ENCODE measurements around the gene AQP12B.
"Not testable (repeated sequence)": the region's sequence is repeated elsewhere in the genome, so short reads cannot be mapped to it uniquely, and the experiment has no call there.

AQP12B gene, protein sequence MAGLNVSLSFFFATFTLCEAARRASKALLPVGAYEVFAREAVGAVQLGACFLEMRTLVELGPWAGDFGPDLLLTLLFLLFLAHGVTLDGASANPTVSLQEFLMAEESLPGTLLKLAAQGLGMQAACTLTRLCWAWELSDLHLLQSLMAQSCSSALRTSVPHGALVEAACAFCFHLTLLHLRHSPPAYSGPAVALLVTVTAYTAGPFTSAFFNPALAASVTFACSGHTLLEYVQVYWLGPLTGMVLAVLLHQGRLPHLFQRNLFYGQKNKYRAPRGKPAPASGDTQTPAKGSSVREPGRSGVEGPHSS

DNA sequence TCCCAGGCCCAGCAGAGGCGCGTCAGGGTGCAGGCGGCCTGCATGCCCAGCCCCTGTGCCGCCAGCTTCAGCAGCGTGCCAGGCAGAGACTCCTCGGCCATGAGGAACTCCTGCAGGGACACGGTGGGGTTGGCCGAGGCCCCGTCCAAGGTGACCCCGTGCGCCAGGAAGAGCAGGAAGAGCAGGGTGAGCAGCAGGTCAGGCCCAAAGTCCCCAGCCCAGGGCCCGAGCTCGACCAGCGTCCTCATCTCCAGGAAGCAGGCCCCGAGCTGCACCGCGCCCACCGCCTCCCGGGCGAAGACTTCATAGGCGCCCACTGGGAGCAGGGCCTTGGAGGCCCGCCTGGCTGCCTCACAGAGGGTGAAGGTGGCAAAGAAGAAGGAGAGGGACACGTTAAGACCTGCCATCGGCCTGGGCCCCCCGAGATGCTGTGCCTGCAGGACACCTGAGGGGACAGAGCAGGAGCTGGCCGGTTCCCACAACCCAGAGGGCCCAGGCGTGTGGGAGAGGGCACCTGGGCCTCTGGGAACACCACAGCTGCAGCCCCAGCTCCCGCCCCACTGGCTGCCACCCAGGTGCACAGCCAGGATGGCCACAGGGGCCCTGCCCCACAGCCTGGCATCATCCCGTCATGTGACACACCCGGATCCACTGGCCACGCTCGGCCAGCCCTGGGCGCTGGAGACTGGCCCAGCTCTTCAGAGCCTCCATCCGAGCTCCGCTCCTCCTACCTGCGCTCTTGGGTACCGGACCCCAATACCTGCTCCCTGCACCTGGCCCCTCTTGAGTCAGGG, at the start of gene AQP12B:
TSS of gene AQP12B (minus strand) at position 455 of the 794 bp plus-strand sequence. CDS start at position 407, 48 bp downstream.
- not testable (repeated sequence) for DNase-seq (ENCODE audit: low read depth, low spot score); H3K4me3 ChIP-seq; H3K36me3 ChIP-seq (ENCODE audit: insufficient read depth, low read length); H3K9ac ChIP-seq (ENCODE audit: insufficient read length); H3K9me3 ChIP-seq (ENCODE audit: low read depth, low read length); H3K27ac ChIP-seq

DNA sequence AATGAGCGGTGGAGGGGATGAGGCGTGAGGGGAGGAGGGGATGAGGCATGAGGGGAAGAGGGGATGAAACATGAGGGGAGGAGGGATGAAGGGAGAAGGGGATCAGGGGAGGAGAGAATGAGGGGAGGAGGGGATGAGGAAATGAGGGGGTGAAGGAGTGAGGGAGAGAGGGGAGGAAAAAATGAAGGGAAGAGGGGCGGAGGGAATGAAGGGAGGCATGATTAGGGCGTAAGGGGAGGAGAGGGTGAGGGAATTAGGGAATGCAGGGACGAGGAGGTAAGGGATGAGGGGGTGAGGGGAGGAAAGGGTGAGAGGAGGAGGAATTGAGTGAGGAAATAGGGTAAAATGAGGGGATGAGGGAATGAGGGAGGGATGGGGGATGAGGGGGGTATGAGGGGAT, 49.5 kb upstream of the AQP12B start:
- Histone ChIP-seq H3K9ac (ENCODE audit: insufficient read length) (no peak overlapping the region), H3K4me3 (no peak overlapping the region), H3K27ac (no peak overlapping the region), H3K36me3 (ENCODE audit: insufficient read depth, low read length) (no peaks in the 10 kb centered on the region), H3K9me3 (ENCODE audit: low read depth, low read length) (no peaks in the 10 kb centered on the region)
- TF ChIP-seq FOXP2 (optimal IDR thresholded peaks at IDR 0.05; ENCODE audit: control extremely low read depth, extremely low read length, insufficient read depth) (no peak), EZH2 (IDR thresholded peaks at IDR 0.05) (no peak), POLR2AphosphoS5 (IDR thresholded peaks at IDR 0.05; ENCODE audit: borderline replicate concordance, low read depth, low read length) (no peak)
- DNase-seq (ENCODE audit: low read depth, low spot score) = no peak

- Histone ChIP-seq H3K27ac (no peak overlapping the region), H3K9ac (ENCODE audit: insufficient read length) (no peak overlapping the region), H3K4me3 (no peak overlapping the region), H3K9me3 (ENCODE audit: low read depth, low read length) (no peaks in the 10 kb centered on the region), H3K36me3 (ENCODE audit: insufficient read depth, low read length) (no peaks in the 10 kb centered on the region)
- TF ChIP-seq EZH2 (IDR thresholded peaks at IDR 0.05) (no peak), POLR2AphosphoS5 (IDR thresholded peaks at IDR 0.05; ENCODE audit: borderline replicate concordance, low read depth, low read length) (no peak)
- no peak for DNase-seq (ENCODE audit: low read depth, low spot score)
Measured at GRCh38 chr2:240731178-240731545, 48.5 kb upstream of the AQP12B start.

DNA sequence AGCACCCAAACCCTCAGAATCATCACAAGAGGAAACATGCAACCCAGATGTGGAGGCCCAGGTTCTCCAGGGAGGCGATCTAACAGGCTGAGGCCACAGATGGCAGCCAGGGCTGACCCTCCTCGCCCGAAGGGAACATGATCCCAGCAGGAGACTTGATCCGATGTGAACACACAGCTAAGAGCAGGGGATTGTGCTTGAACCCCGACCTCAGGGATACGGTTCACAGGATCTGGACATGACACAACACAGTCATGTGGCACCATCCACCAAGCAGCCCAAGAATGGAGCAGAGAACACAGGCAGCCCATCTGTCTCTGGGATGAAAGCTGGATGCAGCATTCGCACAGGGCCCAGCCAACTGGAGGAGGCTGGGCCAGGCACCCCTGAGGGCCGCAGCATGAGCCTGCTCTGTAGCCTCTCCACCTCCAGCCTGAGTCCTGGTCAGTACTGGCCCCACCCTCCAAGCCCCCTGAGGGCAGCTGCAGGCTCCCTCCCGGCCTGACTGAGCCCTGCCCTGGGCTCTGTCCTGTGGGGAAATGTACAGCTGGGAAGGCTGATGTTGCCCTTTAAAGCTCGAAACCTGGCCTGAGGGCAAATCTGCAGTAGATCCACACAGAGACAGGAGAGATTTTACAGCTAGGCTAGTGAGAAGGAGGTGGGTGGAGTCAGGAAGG, 48.0 kb upstream of the AQP12B start:
- Histone ChIP-seq H3K9ac (ENCODE audit: insufficient read length) (no peak overlapping the region), H3K4me3 (no peak overlapping the region), H3K9me3 (ENCODE audit: low read depth, low read length) (no peaks in the 10 kb centered on the region), H3K27ac (no peak overlapping the region), H3K36me3 (ENCODE audit: insufficient read depth, low read length) (no peaks in the 10 kb centered on the region)
- TF ChIP-seq POLR2AphosphoS5 (IDR thresholded peaks at IDR 0.05; ENCODE audit: borderline replicate concordance, low read depth, low read length) = no peak
- no peak for TF ChIP-seq FOXP2 (optimal IDR thresholded peaks at IDR 0.05; ENCODE audit: control extremely low read depth, extremely low read length, insufficient read depth)
- no peak for TF ChIP-seq EZH2 (IDR thresholded peaks at IDR 0.05)
- no peak for DNase-seq (ENCODE audit: low read depth, low spot score)

- Histone ChIP-seq H3K4me3 (no peak overlapping the region), H3K27ac (no peak overlapping the region), H3K9me3 (ENCODE audit: low read depth, low read length) (no peaks in the 10 kb centered on the region), H3K9ac (ENCODE audit: insufficient read length) (no peak overlapping the region), H3K36me3 (ENCODE audit: insufficient read depth, low read length) (no peaks in the 10 kb centered on the region)
- DNase-seq (ENCODE audit: low read depth, low spot score) = no peak
- TF ChIP-seq POLR2AphosphoS5 (IDR thresholded peaks at IDR 0.05; ENCODE audit: borderline replicate concordance, low read depth, low read length) (no peak), FOXP2 (optimal IDR thresholded peaks at IDR 0.05; ENCODE audit: control extremely low read depth, extremely low read length, insufficient read depth) (no peak), EZH2 (IDR thresholded peaks at IDR 0.05) (no peak)
Measured at GRCh38 chr2:240728827-240729226, 46.1 kb upstream of the AQP12B start.

DNA sequence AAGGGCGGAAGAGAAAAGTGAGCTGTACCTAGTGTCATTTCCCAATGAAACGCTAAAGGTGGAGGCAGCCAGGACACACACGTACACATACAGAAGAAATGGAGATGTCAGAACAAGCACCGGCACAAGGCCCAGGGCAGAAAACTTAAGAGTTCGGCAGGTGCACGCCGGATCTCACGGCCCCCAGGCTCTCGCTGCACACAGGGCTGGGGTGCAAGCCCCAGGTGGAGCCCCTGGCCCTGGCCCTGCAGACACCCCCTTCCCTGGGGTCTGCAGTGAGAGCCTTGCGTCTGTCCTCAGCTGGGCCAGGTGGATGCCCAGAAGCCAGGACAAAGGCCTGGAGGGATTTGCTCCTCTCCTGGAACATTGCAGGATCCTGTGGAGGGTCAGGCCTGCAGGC, 45.7 kb upstream of the AQP12B start:
- Histone ChIP-seq H3K9ac (ENCODE audit: insufficient read length) (no peak overlapping the region), H3K4me3 (no peak overlapping the region), H3K9me3 (ENCODE audit: low read depth, low read length) (no peaks in the 10 kb centered on the region), H3K27ac (no peak overlapping the region), H3K36me3 (ENCODE audit: insufficient read depth, low read length) (no peaks in the 10 kb centered on the region)
- no peak for DNase-seq (ENCODE audit: low read depth, low spot score)
- TF ChIP-seq EZH2 (IDR thresholded peaks at IDR 0.05) (no peak), POLR2AphosphoS5 (IDR thresholded peaks at IDR 0.05; ENCODE audit: borderline replicate concordance, low read depth, low read length) (no peak), FOXP2 (optimal IDR thresholded peaks at IDR 0.05; ENCODE audit: control extremely low read depth, extremely low read length, insufficient read depth) (no peak)

DNA sequence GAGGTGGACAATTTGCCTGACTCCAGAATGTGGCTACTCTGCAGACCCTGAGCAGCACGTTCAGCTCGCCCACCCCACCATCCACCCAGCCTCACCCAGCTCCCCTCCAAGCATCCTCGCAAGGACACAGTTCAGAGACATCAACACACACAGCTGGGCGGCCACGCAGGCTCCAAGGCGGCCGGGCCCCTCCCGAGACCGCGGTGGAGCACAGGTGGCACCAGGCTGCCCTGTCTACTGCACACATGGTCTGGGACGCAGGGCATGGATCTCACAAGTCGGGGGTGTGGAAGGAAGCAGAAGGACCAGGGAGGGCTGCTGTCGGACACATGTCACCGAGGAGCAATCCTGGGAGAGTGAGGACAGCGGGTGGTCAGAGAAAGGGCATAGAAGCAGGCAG, 45.2 kb upstream of the AQP12B start:
- Histone ChIP-seq H3K9me3 (ENCODE audit: low read depth, low read length) (no peaks in the 10 kb centered on the region), H3K27ac (no peak overlapping the region), H3K4me3 (no peak overlapping the region), H3K9ac (ENCODE audit: insufficient read length) (no peak overlapping the region), H3K36me3 (ENCODE audit: insufficient read depth, low read length) (no peaks in the 10 kb centered on the region)
- DNase-seq (ENCODE audit: low read depth, low spot score) = no peak
- no peak for TF ChIP-seq EZH2 (IDR thresholded peaks at IDR 0.05)
- TF ChIP-seq FOXP2 (optimal IDR thresholded peaks at IDR 0.05; ENCODE audit: control extremely low read depth, extremely low read length, insufficient read depth) = no peak
- TF ChIP-seq POLR2AphosphoS5 (IDR thresholded peaks at IDR 0.05; ENCODE audit: borderline replicate concordance, low read depth, low read length) = no peak

DNA sequence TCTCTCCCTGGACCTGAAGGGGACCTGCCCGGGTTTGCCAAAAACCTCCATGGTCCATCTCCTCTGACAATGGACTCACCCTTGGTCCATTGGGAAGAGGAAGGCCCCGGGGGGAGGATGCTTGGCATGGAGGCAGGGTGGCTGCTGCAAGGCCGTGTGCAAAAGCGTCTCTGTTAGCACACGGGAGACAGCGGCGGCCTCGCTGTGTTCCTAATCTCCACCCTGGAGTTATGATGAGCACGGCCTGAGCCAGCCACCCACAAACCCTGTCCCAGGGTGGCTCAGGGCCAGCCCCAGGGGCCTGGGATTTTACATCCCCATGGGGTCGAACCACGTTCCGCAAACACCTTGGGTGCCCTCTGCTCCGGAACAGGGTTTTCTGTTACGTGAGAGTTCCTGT, 44.8 kb upstream of the AQP12B start:
- no peak overlapping the region for H3K4me3 ChIP-seq
- H3K36me3 ChIP-seq (ENCODE audit: insufficient read depth, low read length) = no peaks in the 10 kb centered on the region
- no peaks in the 10 kb centered on the region for H3K9me3 ChIP-seq (ENCODE audit: low read depth, low read length)
- H3K27ac ChIP-seq = no peak overlapping the region
- H3K9ac ChIP-seq (ENCODE audit: insufficient read length) = no peak overlapping the region
- no peak for TF ChIP-seq EZH2 (IDR thresholded peaks at IDR 0.05)
- no peak for TF ChIP-seq POLR2AphosphoS5 (IDR thresholded peaks at IDR 0.05; ENCODE audit: borderline replicate concordance, low read depth, low read length)
- TF ChIP-seq FOXP2 (optimal IDR thresholded peaks at IDR 0.05; ENCODE audit: control extremely low read depth, extremely low read length, insufficient read depth) = no peak
- DNase-seq (ENCODE audit: low read depth, low spot score) = no peak
